Measurements from ENCODE around the gene SIPA1.

Gene SIPA1

GRCh38 chr11:65644837-65645236 lies 6.9 kb downstream of the SIPA1 start:
- no peak for DNase-seq

- DNase-seq = no peak
Observed at GRCh38 chr11:65645710-65646109, 7.8 kb downstream of the SIPA1 start.

GRCh38 chr11:65646288-65646957 lies 8.5 kb downstream of the SIPA1 start:
- DNase-seq = no peak

- DNase-seq = no peak
Observed at GRCh38 chr11:65646958-65647701, 9.2 kb downstream of the SIPA1 start.

GRCh38 chr11:65648997-65649493 lies 11.1 kb downstream of the SIPA1 start:
- no peak for DNase-seq

- no peak for DNase-seq
Observed at GRCh38 chr11:65649656-65650546, 12.0 kb downstream of the SIPA1 start.

- no peak for DNase-seq
Observed at GRCh38 chr11:65650547-65651338, 12.8 kb downstream of the SIPA1 start.

GRCh38 chr11:65651339-65651588 lies 13.4 kb downstream of the SIPA1 start:
- DNase-seq = no peak

GRCh38 chr11:65651589-65652510 lies 13.9 kb downstream of the SIPA1 start:
- peak in 1 of 2 donors; percentile 23 for DNase-seq

GRCh38 chr11:65652511-65653228 lies 14.8 kb downstream of the SIPA1 start:
- DNase-seq = peak; percentile 95 to 98

GRCh38 chr11:65653229-65654225 lies 15.6 kb downstream of the SIPA1 start:
- no peak for DNase-seq

GRCh38 chr11:65654375-65655349 lies 16.8 kb downstream of the SIPA1 start:
- DNase-seq = no peak

GRCh38 chr11:65655570-65656332 lies 17.9 kb downstream of the SIPA1 start:
- DNase-seq = no peak

- no peak for DNase-seq
Observed at GRCh38 chr11:65657426-65657825, 19.5 kb downstream of the SIPA1 start.

GRCh38 chr11:65658174-65659021 lies 20.5 kb downstream of the SIPA1 start:
- no peak for DNase-seq

GRCh38 chr11:65660038-65660437 lies 22.1 kb downstream of the SIPA1 start:
- DNase-seq = no peak
